ENCODE results near the gene DLX3. TPM values are rescaled to one million over a fixed set of nuclear protein-coding genes. Genes with fewer than 3 reads are reported as not detected.

DLX3 gene
- polyA plus RNA-seq, 1 of the 3 experiments (the other 2 are of a cell fraction) = not detected

- H3K4me2 ChIP-seq = no peak overlapping the region
- TF ChIP-seq CHD2 (IDR thresholded peaks at IDR 0.05; ENCODE audit: low read length, partially characterized antibody) = no peak
- no peak overlapping the region for H3K9ac ChIP-seq
- H4K20me1 ChIP-seq (ENCODE audit: insufficient read depth) = peaks cover 6% of the 10 kb centered on the region; the same call in 1 of the 2 replicates
- CTCF ChIA-PET = interaction anchor here (1.1 to 55.0 kb wide), 5 partner anchors 19 to 133 kb away, joined by 3 to 1225 read pairs (median 11); partner anchors contain the start of gene DLX3
- H3K36me3 ChIP-seq (replicated peaks in 1 of 2; ENCODE audit: control insufficient read depth in 1 of 2, insufficient read depth in 2 of 2, low read length in 1 of 2) = no peaks in the 10 kb centered on the region
- DNase-seq = no peak
- no peaks in the 10 kb centered on the region for H3F3A ChIP-seq (replicated peaks; ENCODE audit: insufficient read depth)
- H3K4me1 ChIP-seq (ENCODE audit: control insufficient read depth in 1 of 2, insufficient read depth in 2 of 2, low read depth in 1 of 2, low read length in 1 of 2) = no peaks in the 10 kb centered on the region
- H3K27me3 ChIP-seq (ENCODE audit: insufficient read depth) = peaks cover 86% of the 10 kb centered on the region
- no peak overlapping the region for H3K27ac ChIP-seq (ENCODE audit: low read depth in 2 of 2, low read length in 1 of 2)
- WGBS (ENCODE audit: low lambda C conversion rate) = 11% methylated on average over 1 of the region's 1 CpG
- H3K4me3 ChIP-seq (ENCODE audit: low read depth in 2 of 2, low read length in 1 of 2) = no peak overlapping the region
- H3K9me3 ChIP-seq = no peaks in the 10 kb centered on the region
- no peaks in the 10 kb centered on the region for H3K79me2 ChIP-seq (ENCODE audit: insufficient read depth)
- no peaks in the 10 kb centered on the region for H3K9me2 ChIP-seq
- no peak overlapping the region for H2AFZ ChIP-seq (ENCODE audit: low read depth)
- POLR2A ChIA-PET = no interaction called here
These were observed 39.9 kb downstream of the DLX3 start for GRCh38 chr17:49955157-49955556.

GRCh38 chr17:49952912-49953497 is 42.0 kb downstream of the DLX3 start:
- Histone ChIP-seq H2AFZ (ENCODE audit: low read depth) (no peak overlapping the region), H3K27ac (ENCODE audit: low read depth in 2 of 2, low read length in 1 of 2) (no peak overlapping the region)
- POLR2A ChIA-PET = interaction anchor here (0.6 to 0.7 kb wide), 2 partner anchors 8 to 35 kb away, joined by 3 to 4 read pairs; no protein-coding TSS in a partner anchor

More at GRCh38 chr17:49952912-49953497, 42.0 kb downstream of the DLX3 start:
- no peak overlapping the region for H3K4me3 ChIP-seq (ENCODE audit: low read depth in 2 of 2, low read length in 1 of 2)
- H3K4me2 ChIP-seq = no peak overlapping the region
- no peaks in the 10 kb centered on the region for H3F3A ChIP-seq (replicated peaks; ENCODE audit: insufficient read depth)
- 68% methylated on average over 8 of the region's 8 CpGs for WGBS (ENCODE audit: low lambda C conversion rate)
- H3K9me3 ChIP-seq = no peaks in the 10 kb centered on the region
- no peaks in the 10 kb centered on the region for H3K9me2 ChIP-seq
- H3K4me1 ChIP-seq (ENCODE audit: control insufficient read depth in 1 of 2, insufficient read depth in 2 of 2, low read depth in 1 of 2, low read length in 1 of 2) = no peaks in the 10 kb centered on the region
- TF ChIP-seq EZH2phosphoT487 (IDR thresholded peaks at IDR 0.05; ENCODE audit: borderline replicate concordance, low read depth) (no peak), CTCF (IDR thresholded peaks at IDR 0.05) (no peak), JUND (IDR thresholded peaks at IDR 0.05) (no peak), EP300 (IDR thresholded peaks at IDR 0.05; ENCODE audit: borderline replicate concordance in 1 of 2, low read depth in 1 of 2, low read length in 1 of 2) (no peak), TAF1 (IDR thresholded peaks at IDR 0.05; ENCODE audit: borderline replicate concordance, low read depth, low read length) (no peak), MEF2A (IDR thresholded peaks at IDR 0.05; ENCODE audit: borderline replicate concordance, low read depth) (no peak), REST (IDR thresholded peaks at IDR 0.05; ENCODE audit: low read depth, low read length) (no peak), PBX3 (IDR thresholded peaks at IDR 0.05) (no peak)
- no peak for DNase-seq
- no peaks in the 10 kb centered on the region for H3K79me2 ChIP-seq (ENCODE audit: insufficient read depth)
- H4K20me1 ChIP-seq (ENCODE audit: insufficient read depth) = peaks cover 6% of the 10 kb centered on the region; the same call in 1 of the 2 replicates
- CTCF ChIA-PET = interaction anchor here (1.0 to 55.0 kb wide), 35 partner anchors 9 to 141 kb away, joined by 3 to 1225 read pairs (median 9); partner anchors contain the start of genes DLX3, DLX4 and TAC4
- H3K36me3 ChIP-seq (replicated peaks in 1 of 2; ENCODE audit: control insufficient read depth in 1 of 2, insufficient read depth in 2 of 2, low read length in 1 of 2) = no peaks in the 10 kb centered on the region
- H3K27me3 ChIP-seq (ENCODE audit: insufficient read depth) = peaks cover 84% of the 10 kb centered on the region
- no peak overlapping the region for H3K9ac ChIP-seq
